A549 (cell line): ENCODE results near the gene DUSP19.

Source experiments
- CBX8 ChIP-seq: fragments of 200-600 bp; sonication (generic); IDR thresholded peaks from 2 replicates; pipeline ENCODE4 v1.6.1; 2016
- EHF ChIP-seq: fragments of 250-450 bp; sonication (Bioruptor Pico); IDR thresholded peaks from 2 replicates; pipeline ENCODE4 v1.5.0; 2020; ENCODE audit warnings: mild to moderate bottlenecking
- EP300 ChIP-seq, 2 experiments: fragments of >200 bp; sonication (Bioruptor Twin); formaldehyde crosslinking; IDR thresholded peaks; 2 replicates in 1 of 2; 3 replicates in 1 of 2; pipeline ENCODE4 v1.6.1; 2016 to 2017
- GATA3 ChIP-seq: IDR thresholded peaks from 2 replicates; pipeline ENCODE4 v1.6.1; 2012; ENCODE audit warnings: borderline replicate concordance
- HDAC2 ChIP-seq: fragments of 200-600 bp; sonication (generic); IDR thresholded peaks from 2 replicates; pipeline ENCODE4 v1.6.1; 2016
- KDM1A ChIP-seq: fragments of 200-600 bp; sonication (generic); IDR thresholded peaks from 2 replicates; pipeline ENCODE4 v1.6.1; 2016; ENCODE audit warnings: low read depth, mild to moderate bottlenecking
- MAFK ChIP-seq: fragments of 450-650 bp; IDR thresholded peaks from 2 replicates; pipeline ENCODE4 v1.6.1; 2014; ENCODE audit not compliant: partially characterized antibody
- MYC ChIP-seq: IDR thresholded peaks from 2 replicates; pipeline ENCODE4 v1.6.1; 2012; ENCODE audit warnings: mild to moderate bottlenecking, inconsistent platforms, low read length, improper control_type of control experiment, borderline replicate concordance
- POLR2A ChIP-seq: IDR thresholded peaks from 2 replicates; pipeline ENCODE4 v1.6.1; 2012; ENCODE audit warnings: mild to moderate bottlenecking, low read length
- RFX5 ChIP-seq: fragments of 450-650 bp; IDR thresholded peaks from 2 replicates; pipeline ENCODE4 v1.7.1; 2014; ENCODE audit warnings: antibody characterized with exemption, mild to moderate bottlenecking, moderate library complexity
- TF ChIP-seq, protein P1 (sequence below): fragments of >200 bp; sonication (Bioruptor Twin); formaldehyde crosslinking; IDR thresholded peaks from 3 replicates; pipeline ENCODE4 v1.5.1; 2016
- TF ChIP-seq, protein P2 (sequence below): fragments of 200-600 bp; sonication (generic); IDR thresholded peaks from 2 replicates; pipeline ENCODE4 v1.6.1; 2016; ENCODE audit warnings: antibody characterized with exemption, mild to moderate bottlenecking, moderate library complexity
- TF ChIP-seq, protein P3 (sequence below): fragments of >200 bp; sonication (Bioruptor Twin); formaldehyde crosslinking; IDR thresholded peaks from 3 replicates; pipeline ENCODE4 v1.6.1; 2016
- TF ChIP-seq, protein P4 (sequence below): fragments of 150-350 bp; IDR thresholded peaks from 2 replicates; pipeline ENCODE4 v1.6.1; 2014; ENCODE audit warnings: low read depth, mild to moderate bottlenecking, low read length

DNA sequence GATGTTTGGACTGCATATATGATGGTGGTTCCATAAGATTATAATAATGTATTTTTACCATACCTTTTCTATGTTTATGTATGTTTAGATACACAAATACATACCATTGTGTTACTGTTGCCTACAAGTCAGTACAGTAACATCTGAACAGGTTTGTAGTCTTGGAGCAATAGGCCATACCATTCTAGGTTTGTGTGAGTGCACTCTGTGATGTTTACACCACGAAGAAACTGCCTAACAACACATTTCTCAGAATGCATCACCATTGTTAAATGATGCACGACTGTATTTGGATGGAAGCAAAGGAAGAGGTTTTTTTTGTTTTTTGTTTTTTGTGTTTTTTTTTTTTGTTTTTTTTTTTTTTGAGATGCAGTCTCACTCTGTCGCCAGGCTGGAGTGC, 9.5 kb downstream of the DUSP19 start:
- TF ChIP-seq EP300 (IDR thresholded peaks at IDR 0.05) (no peak), EHF (CRISPR knock-in tag) (no peak), HDAC2 (no peak), POLR2A (no peak), MYC (no peak), MAFK (no peak), CBX8 (no peak), GATA3 (no peak), KDM1A (no peak), RFX5 (no peak)
- TF ChIP-seq, protein P1, sequence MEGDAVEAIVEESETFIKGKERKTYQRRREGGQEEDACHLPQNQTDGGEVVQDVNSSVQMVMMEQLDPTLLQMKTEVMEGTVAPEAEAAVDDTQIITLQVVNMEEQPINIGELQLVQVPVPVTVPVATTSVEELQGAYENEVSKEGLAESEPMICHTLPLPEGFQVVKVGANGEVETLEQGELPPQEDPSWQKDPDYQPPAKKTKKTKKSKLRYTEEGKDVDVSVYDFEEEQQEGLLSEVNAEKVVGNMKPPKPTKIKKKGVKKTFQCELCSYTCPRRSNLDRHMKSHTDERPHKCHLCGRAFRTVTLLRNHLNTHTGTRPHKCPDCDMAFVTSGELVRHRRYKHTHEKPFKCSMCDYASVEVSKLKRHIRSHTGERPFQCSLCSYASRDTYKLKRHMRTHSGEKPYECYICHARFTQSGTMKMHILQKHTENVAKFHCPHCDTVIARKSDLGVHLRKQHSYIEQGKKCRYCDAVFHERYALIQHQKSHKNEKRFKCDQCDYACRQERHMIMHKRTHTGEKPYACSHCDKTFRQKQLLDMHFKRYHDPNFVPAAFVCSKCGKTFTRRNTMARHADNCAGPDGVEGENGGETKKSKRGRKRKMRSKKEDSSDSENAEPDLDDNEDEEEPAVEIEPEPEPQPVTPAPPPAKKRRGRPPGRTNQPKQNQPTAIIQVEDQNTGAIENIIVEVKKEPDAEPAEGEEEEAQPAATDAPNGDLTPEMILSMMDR = no peak
- TF ChIP-seq, protein P2, sequence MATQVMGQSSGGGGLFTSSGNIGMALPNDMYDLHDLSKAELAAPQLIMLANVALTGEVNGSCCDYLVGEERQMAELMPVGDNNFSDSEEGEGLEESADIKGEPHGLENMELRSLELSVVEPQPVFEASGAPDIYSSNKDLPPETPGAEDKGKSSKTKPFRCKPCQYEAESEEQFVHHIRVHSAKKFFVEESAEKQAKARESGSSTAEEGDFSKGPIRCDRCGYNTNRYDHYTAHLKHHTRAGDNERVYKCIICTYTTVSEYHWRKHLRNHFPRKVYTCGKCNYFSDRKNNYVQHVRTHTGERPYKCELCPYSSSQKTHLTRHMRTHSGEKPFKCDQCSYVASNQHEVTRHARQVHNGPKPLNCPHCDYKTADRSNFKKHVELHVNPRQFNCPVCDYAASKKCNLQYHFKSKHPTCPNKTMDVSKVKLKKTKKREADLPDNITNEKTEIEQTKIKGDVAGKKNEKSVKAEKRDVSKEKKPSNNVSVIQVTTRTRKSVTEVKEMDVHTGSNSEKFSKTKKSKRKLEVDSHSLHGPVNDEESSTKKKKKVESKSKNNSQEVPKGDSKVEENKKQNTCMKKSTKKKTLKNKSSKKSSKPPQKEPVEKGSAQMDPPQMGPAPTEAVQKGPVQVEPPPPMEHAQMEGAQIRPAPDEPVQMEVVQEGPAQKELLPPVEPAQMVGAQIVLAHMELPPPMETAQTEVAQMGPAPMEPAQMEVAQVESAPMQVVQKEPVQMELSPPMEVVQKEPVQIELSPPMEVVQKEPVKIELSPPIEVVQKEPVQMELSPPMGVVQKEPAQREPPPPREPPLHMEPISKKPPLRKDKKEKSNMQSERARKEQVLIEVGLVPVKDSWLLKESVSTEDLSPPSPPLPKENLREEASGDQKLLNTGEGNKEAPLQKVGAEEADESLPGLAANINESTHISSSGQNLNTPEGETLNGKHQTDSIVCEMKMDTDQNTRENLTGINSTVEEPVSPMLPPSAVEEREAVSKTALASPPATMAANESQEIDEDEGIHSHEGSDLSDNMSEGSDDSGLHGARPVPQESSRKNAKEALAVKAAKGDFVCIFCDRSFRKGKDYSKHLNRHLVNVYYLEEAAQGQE = no peak
- TF ChIP-seq, protein P3, sequence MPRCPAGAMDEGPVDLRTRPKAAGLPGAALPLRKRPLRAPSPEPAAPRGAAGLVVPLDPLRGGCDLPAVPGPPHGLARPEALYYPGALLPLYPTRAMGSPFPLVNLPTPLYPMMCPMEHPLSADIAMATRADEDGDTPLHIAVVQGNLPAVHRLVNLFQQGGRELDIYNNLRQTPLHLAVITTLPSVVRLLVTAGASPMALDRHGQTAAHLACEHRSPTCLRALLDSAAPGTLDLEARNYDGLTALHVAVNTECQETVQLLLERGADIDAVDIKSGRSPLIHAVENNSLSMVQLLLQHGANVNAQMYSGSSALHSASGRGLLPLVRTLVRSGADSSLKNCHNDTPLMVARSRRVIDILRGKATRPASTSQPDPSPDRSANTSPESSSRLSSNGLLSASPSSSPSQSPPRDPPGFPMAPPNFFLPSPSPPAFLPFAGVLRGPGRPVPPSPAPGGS = no peak
- TF ChIP-seq, protein P4, sequence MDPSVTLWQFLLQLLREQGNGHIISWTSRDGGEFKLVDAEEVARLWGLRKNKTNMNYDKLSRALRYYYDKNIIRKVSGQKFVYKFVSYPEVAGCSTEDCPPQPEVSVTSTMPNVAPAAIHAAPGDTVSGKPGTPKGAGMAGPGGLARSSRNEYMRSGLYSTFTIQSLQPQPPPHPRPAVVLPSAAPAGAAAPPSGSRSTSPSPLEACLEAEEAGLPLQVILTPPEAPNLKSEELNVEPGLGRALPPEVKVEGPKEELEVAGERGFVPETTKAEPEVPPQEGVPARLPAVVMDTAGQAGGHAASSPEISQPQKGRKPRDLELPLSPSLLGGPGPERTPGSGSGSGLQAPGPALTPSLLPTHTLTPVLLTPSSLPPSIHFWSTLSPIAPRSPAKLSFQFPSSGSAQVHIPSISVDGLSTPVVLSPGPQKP = no peak
